Ovary (tissue), 9 donors: ENCODE data around the gene MMD. TPM values are rescaled to one million over a fixed set of nuclear protein-coding genes. Genes with fewer than 3 reads are reported as not detected.
"Not testable (repeated sequence)": the region's sequence is repeated elsewhere in the genome, so short reads cannot be mapped to it uniquely, and the experiment has no call there.

ENCODE experiments used
- DNase-seq, 5 donors: peaks; one replicate each; pipeline ENCODE4 v3.0.0-alpha.2; 2019 to 2020
- H3K27ac ChIP-seq, 2 donors: fragments of 200-600 bp; one replicate each; pipeline versions ENCODE4 v1.5.1 to v1.8.0; 2019 to 2022
- H3K27me3 ChIP-seq: fragments of 200-600 bp; one replicate; pipeline ENCODE4 v1.8.0; 2022
- H3K36me3 ChIP-seq: fragments of 200-600 bp; sonication (generic); one replicate; pipeline ENCODE4 v1.5.1; 2019
- H3K4me1 ChIP-seq: one replicate; pipeline ENCODE4 v1.8.1; 2013; ENCODE audit warnings: mild to moderate bottlenecking, moderate library complexity; ENCODE audit not compliant: insufficient read depth
- H3K4me3 ChIP-seq: fragments of 200-600 bp; sonication (generic); one replicate; pipeline ENCODE4 v1.5.1; 2017
- H3K9me3 ChIP-seq, 2 donors: fragments of 200-600 bp in 1 of 2; sonication (generic) in 1 of 2; one replicate each; pipeline versions ENCODE4 v1.5.1 to v1.8.1; 2013 to 2019; ENCODE audit warnings: mild to moderate bottlenecking in 1 of 2, moderate library complexity in 1 of 2
- EP300 ChIP-seq: sonication (generic); formaldehyde crosslinking; IDR thresholded peaks from one replicate; pipeline ENCODE4 v1.6.1; 2017; ENCODE audit warnings: antibody characterized with exemption
- POLR2A ChIP-seq: fragments of 450-650 bp; IDR thresholded peaks from one replicate; pipeline ENCODE4 v1.6.1; 2017; ENCODE audit warnings: antibody characterized with exemption, mild to moderate bottlenecking, moderate library complexity
- WGBS, 3 donors: extraction: QIAGEN DNeasy Blood & Tissue Kit in 1 of 3; methylation state at CpG; one replicate each; pipeline versions ENCODE4 v1.1.5 to v1.1.7; 2013 to 2017; 5-methylcytosine and 5-hydroxymethylcytosine counted together
- intact Hi-C, 4 donors: fragments of 100-400 bp; cut with DNase I; formaldehyde crosslinking; loops; one replicate each; pipeline versions ENCODE4 v1.11.0 to v1.15.1; 2022 to 2023
- polyA plus RNA-seq, 2 donors: library from polyadenylated mRNA; stranded (reverse); fragments of 200-250 nt in 1 of 2; fragments of 350-450 nt in 1 of 2; fragmentation: Illumina TruSeq in 1 of 2; extraction: RNeasy Lipid Tissue Mini Kit (QIAGEN cat#74804) in 1 of 2; gene quantifications; one replicate each; pipeline ENCODE4 v1.2.3, GENCODE V29; 2013 to 2014
- total RNA-seq, 7 donors: library from RNA; depleted of rRNA in 2 of 7; stranded (reverse); fragments of >200 nt in 2 of 7; fragmentation: NEBNext Ultra II Directional in 3 of 7; extraction: Animal tissue kit (Norgen Biotek cat#: 25700) in 3 of 7; gene quantifications; one replicate each; pipeline versions ENCODE4 v1.1.0 to v1.2.4, GENCODE V29; 2016 to 2023
- TF ChIP-seq, protein P1 (sequence below), 3 donors: fragments of 450-650 bp in 2 of 3; fragments of 200-600 bp in 1 of 3; IDR thresholded peaks; one replicate each; pipeline versions ENCODE4 v1.5.1 to v1.8.0; 2016 to 2022; ENCODE audit warnings: antibody characterized with exemption in 3 of 3, mild to moderate bottlenecking in 1 of 3
- donor health status: DM: no; HTN: no; CAD: no; lungs with moderate emphysema.
- donor health status: DM: no; HTN: no; CAD: no.
- donor health status: Bipolar disorder and iron deficiency.
- donor health status: DM: yes; HTN: yes; CAD: no.
- donor health status: DM: no; HTN: no; CAD: no.
- donor health status: DM: yes; HTN: yes; CAD: no.

The MMD gene
- total and polyA plus RNA-seq, 9 donors: 5.0 to 11.0 (median 6.7) TPM

DNA sequence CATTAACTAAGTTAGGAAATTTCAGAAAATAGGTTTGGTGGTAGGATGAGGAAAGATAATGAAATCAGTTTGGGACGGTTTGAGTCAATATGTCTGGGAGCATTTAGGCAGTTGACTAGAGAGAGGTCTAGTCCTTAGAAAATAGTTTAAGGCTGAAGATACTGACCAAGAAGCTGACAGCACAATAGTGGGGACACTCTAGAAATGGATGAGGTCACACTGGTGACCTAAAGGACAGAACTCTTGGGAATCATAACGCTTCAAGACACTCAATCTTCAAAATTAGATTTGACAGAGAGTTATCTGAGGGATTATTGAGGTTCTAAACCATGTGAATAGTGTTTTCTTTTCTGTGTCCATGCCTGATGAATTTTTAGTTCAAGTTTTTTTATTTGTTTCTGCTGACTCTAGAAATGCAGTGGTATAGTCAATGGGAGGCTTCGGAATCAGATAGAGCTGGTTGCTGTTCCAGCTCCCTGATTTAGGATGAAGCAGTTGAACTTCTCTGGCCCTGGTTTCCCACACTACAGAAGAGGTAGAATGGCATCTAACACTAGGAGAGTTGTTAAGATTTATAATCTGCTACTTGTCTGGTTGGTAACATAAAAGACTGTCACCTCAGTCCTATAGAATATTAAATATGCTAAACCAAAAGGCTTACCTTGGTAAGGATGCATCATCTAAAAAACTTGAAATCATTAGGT lies 29.7 kb downstream of the MMD start:
- WGBS, 3 donors: 92% methylated on average over 3 of the region's 3 CpGs
- H3K36me3 ChIP-seq: no peaks in the 10 kb centered on the region
- TF ChIP-seq, protein P1, sequence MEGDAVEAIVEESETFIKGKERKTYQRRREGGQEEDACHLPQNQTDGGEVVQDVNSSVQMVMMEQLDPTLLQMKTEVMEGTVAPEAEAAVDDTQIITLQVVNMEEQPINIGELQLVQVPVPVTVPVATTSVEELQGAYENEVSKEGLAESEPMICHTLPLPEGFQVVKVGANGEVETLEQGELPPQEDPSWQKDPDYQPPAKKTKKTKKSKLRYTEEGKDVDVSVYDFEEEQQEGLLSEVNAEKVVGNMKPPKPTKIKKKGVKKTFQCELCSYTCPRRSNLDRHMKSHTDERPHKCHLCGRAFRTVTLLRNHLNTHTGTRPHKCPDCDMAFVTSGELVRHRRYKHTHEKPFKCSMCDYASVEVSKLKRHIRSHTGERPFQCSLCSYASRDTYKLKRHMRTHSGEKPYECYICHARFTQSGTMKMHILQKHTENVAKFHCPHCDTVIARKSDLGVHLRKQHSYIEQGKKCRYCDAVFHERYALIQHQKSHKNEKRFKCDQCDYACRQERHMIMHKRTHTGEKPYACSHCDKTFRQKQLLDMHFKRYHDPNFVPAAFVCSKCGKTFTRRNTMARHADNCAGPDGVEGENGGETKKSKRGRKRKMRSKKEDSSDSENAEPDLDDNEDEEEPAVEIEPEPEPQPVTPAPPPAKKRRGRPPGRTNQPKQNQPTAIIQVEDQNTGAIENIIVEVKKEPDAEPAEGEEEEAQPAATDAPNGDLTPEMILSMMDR (IDR thresholded peaks at IDR 0.05): no peak
- no peak for TF ChIP-seq POLR2A
- no peak for TF ChIP-seq EP300
- no peaks in the 10 kb centered on the region for H3K9me3 ChIP-seq
- no peak overlapping the region for H3K27ac ChIP-seq
- no peaks in the 10 kb centered on the region for H3K4me1 ChIP-seq
- no peak overlapping the region for H3K4me3 ChIP-seq
- intact Hi-C loops: no loop called here
- DNase-seq: no peak
- H3K27me3 ChIP-seq: no peaks in the 10 kb centered on the region

DNA sequence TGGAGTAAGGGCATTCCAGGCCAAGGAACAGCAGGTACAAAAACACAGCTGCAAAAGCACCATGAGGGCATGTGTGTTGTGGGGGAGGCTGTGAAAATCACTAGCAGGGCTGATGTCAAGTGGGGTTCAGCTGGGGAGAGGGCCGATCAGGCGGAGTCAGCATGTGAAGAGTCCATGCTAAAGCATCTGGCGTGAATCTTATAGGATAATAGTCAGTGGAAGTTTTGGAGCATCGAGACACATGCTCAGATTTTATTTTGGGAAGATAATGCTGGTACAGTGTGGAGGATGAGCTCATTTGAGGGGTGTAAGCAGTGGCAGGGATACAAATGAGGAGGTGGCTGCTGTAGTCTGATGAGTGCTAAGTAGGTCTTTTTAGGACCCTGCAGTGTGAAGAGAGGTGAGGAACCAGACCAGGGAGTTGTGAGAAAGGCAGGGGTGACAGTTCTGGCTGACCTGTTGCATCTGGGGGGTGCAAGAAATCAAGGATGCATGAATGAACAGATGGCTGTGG lies 30.3 kb downstream of the MMD start:
- Histone ChIP-seq H3K4me1 (no peaks in the 10 kb centered on the region), H3K4me3 (no peak overlapping the region), H3K36me3 (no peaks in the 10 kb centered on the region), H3K27me3 (no peaks in the 10 kb centered on the region), H3K27ac (no peak overlapping the region), H3K9me3 (no peaks in the 10 kb centered on the region)
- TF ChIP-seq EP300: no peak
- TF ChIP-seq POLR2A: no peak
- TF ChIP-seq, protein P1 (IDR thresholded peaks at IDR 0.05): no peak
- no peak for DNase-seq
- 83 to 91% (median 89%) methylated on average over 4 of the region's 4 CpGs for WGBS, 3 donors
- intact Hi-C loops: no loop called here

DNA sequence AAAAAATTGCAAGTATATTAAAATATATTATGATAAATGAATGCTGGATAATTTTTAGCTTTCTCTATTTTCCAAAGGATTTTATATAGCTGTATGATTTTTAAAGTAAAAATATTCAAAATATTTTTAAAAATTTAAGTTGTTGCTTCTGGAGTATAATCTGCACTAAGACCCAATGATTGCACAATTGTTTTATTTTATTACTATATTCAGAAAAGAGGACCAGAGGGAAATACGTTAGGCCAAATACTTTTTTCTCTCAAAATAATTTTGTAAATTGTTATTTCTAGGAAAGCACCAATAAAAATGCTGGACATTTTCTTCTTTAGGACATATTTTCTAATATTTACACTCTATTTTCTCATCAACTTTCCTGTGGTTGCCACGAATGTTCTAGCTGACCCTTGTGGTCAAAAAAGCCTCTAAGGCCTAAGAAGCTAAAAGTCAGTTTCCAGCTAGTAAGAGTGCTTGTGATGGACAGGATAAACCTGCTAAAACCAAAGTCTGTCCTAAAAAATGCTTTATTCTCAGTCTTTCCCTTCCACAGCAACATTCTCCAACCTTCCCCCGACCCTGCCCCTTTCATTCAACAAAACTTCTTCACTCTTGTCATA lies 31.2 kb downstream of the MMD start:
- intact Hi-C loops: no loop called here
- no peak for TF ChIP-seq POLR2A
- TF ChIP-seq, protein P1 (IDR thresholded peaks at IDR 0.05): no peak
- no peak for TF ChIP-seq EP300
- Histone ChIP-seq H3K27me3 (no peaks in the 10 kb centered on the region), H3K27ac (no peak overlapping the region), H3K9me3 (no peaks in the 10 kb centered on the region), H3K4me1 (no peaks in the 10 kb centered on the region), H3K36me3 (no peaks in the 10 kb centered on the region), H3K4me3 (no peak overlapping the region)
- WGBS, 3 donors: 41 to 54% (median 48%) methylated on average over 3 of the region's 3 CpGs
- DNase-seq: no peak

DNA sequence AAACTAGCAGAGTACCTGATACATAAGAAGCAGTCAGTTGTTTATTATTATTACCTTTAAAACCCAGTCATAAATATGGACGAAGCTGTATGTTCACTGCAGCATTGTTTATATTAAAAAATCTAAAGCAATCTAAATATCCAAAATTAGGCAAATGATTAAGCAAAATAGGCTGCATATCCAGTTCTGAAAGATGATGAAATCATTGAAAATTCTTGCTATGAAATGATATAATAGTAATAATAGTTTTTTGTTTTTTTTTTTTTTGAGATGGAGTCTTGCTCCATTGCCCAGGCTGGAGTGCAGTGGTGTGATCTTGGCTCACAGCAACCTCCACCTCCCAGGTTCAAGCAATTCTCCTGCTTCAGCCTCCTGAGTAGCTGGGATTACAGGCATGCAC lies 31.9 kb downstream of the MMD start:
- H3K4me3 ChIP-seq, H3K4me1 ChIP-seq, H3K9me3 ChIP-seq, intact Hi-C loops, H3K27me3 ChIP-seq, DNase-seq, H3K36me3 ChIP-seq, H3K27ac ChIP-seq: not testable (repeated sequence)
- WGBS, 3 donors: 82 to 87% (median 87%) methylated on average over 1 of the region's 1 CpG

DNA sequence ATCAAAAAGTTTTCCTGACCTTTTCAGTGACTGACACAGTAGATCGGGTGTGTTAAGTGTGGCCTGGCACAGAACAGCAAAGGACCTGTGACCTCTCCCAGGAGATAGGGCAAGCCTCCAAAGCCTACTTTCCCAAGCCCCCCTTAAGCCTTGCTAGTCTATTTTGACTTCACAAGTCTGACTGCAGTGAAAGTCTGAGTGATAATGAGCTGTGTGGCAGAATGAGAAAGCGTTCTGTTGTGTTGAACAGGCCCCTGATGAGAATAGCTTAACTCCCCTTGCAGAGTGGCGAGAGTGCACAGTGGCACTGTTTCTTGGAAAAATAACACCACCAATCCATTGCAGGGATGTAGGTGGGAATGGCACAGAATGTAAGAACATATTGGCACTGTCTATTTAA lies 32.8 kb downstream of the MMD start:
- intact Hi-C loops: no loop called here
- Histone ChIP-seq H3K9me3 (no peaks in the 10 kb centered on the region), H3K27ac (no peak overlapping the region), H3K36me3 (no peaks in the 10 kb centered on the region), H3K4me3 (no peak overlapping the region), H3K27me3 (no peaks in the 10 kb centered on the region), H3K4me1 (no peaks in the 10 kb centered on the region)
- 54 to 64% (median 57%) methylated on average over 3 of the region's 3 CpGs for WGBS, 3 donors
- no peak for TF ChIP-seq EP300
- TF ChIP-seq, protein P1 (IDR thresholded peaks at IDR 0.05): no peak
- no peak for TF ChIP-seq POLR2A
- no peak for DNase-seq
